Measurements from ENCODE around the gene HAUS7. TPM values are rescaled to one million over a fixed set of nuclear protein-coding genes. Genes with fewer than 3 reads are reported as not detected.
A peak's percentile ranks its signal among the peaks of the same experiment; 100 is the strongest.

Gene HAUS7
- total RNA-seq: 10 to 100 TPM in 3 of 4 donors, 1 to 10 TPM in 1; 7.0 to 34.8 (median 12.4) TPM

- Histone ChIP-seq H3K27me3 (peaks cover 4% of the 10 kb centered on the region), H3K4me3 (peak within 1 kb of the TSS; percentile 54 to 79 (median 60)), H3K9me3 (no peaks in the 10 kb centered on the region), H3K27ac (peak within 1 kb of the TSS; percentile 63 to 85 (median 84)), H3K4me1 (peaks cover 0 to 16% (median 8%) of the 10 kb centered on the region in 4 donors), H3K36me3 (no peaks in the 10 kb centered on the region)
- DNase-seq: peak; percentile 88
- WGBS, 2 donors (ENCODE audit: low coverage in 1 of 2): 34% methylated on average over 45 of the region's 70 CpGs; no CpG with 5 or more reads in 1 of the 2 donors
- TF ChIP-seq EP300 (IDR thresholded peaks at IDR 0.05; ENCODE audit: low read depth) (no peak), POLR2AphosphoS5 (IDR thresholded peaks at IDR 0.05) (peak in 2 of 3 donors; percentile 34 to 60), POLR2A (IDR thresholded peaks at IDR 0.05) (peak; percentile 34)
- TF ChIP-seq, protein P1, sequence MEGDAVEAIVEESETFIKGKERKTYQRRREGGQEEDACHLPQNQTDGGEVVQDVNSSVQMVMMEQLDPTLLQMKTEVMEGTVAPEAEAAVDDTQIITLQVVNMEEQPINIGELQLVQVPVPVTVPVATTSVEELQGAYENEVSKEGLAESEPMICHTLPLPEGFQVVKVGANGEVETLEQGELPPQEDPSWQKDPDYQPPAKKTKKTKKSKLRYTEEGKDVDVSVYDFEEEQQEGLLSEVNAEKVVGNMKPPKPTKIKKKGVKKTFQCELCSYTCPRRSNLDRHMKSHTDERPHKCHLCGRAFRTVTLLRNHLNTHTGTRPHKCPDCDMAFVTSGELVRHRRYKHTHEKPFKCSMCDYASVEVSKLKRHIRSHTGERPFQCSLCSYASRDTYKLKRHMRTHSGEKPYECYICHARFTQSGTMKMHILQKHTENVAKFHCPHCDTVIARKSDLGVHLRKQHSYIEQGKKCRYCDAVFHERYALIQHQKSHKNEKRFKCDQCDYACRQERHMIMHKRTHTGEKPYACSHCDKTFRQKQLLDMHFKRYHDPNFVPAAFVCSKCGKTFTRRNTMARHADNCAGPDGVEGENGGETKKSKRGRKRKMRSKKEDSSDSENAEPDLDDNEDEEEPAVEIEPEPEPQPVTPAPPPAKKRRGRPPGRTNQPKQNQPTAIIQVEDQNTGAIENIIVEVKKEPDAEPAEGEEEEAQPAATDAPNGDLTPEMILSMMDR (IDR thresholded peaks at IDR 0.05): peak; percentile 38 to 67 (median 55)
- intact Hi-C loops (cut with DNase I; ENCODE audit: low total_unique reads): no loop called here
- in situ Hi-C loops (cut with MboI; ENCODE audit: low pct_ligation_motif_present in 1 of 4, low pct_unique_long_range_greater_than_20kb in 1 of 4, low sequenced_read_pairs in 3 of 4): no loop called here
Measured at GRCh38 chrX:153470411-153471363, at the start of gene HAUS7. HAUS7 (minus strand) TSS chrX:153470576; CDS start chrX:153470557, 19 bp downstream.

DNA sequence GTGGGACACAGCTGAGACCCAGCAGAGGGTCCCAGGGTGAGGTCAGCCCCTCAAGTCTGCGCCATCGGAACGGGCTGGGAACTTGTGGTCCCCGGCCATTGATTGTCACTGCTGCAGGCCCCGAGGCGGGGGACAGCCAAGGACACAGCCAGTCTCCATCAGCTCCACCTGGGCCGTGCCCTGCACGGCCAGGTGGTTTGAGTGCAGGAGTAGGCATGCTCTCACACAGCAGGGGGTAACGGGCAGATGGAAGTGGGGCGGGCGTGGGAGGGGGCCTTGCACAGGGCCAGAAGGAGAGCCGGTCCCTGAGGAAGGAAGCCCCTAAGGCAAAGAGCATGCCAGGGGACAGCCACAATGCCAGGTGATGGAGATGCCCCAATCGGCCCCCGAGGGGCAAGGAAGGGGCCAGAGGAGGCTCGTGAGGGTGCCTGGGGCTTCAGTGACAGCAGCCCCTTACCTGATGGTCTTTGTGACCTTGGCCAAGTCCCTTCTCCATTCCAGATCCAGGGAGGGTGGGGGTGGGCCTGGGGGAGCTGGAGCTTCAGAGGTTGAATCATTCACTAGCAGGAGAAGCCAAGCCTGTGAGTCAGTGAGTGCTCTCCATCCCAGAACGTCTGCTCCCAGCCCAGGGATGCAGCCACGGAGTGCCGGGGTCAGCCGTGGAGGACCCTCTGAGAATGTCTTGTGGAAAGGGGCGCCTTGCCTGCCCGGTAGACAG, 49.4 kb upstream of the HAUS7 start:
- no peak for TF ChIP-seq POLR2A (IDR thresholded peaks at IDR 0.05)
- no peak for TF ChIP-seq EP300 (IDR thresholded peaks at IDR 0.05; ENCODE audit: low read depth)
- TF ChIP-seq, protein P1 (IDR thresholded peaks at IDR 0.05): no peak
- TF ChIP-seq POLR2AphosphoS5 (IDR thresholded peaks at IDR 0.05): no peak
- Histone ChIP-seq H3K36me3 (no peaks in the 10 kb centered on the region), H3K4me1 (no peaks in the 10 kb centered on the region), H3K4me3 (no peak overlapping the region), H3K9me3 (no peaks in the 10 kb centered on the region), H3K27ac (no peak overlapping the region), H3K27me3 (peaks cover 38% of the 10 kb centered on the region)
- no peak for DNase-seq
- in situ Hi-C loops (cut with MboI; ENCODE audit: low pct_ligation_motif_present in 1 of 4, low pct_unique_long_range_greater_than_20kb in 1 of 4, low sequenced_read_pairs in 3 of 4): loop anchor here in 1 of 4 donors (25.0 kb wide), 1 partner anchor 557 kb away; no protein-coding TSS in a partner anchor
- intact Hi-C loops (cut with DNase I; ENCODE audit: low total_unique reads): no loop called here
- WGBS, 2 donors (ENCODE audit: low coverage in 1 of 2): 78% methylated on average over 19 of the region's 21 CpGs; no CpG with 5 or more reads in 1 of the 2 donors

DNA sequence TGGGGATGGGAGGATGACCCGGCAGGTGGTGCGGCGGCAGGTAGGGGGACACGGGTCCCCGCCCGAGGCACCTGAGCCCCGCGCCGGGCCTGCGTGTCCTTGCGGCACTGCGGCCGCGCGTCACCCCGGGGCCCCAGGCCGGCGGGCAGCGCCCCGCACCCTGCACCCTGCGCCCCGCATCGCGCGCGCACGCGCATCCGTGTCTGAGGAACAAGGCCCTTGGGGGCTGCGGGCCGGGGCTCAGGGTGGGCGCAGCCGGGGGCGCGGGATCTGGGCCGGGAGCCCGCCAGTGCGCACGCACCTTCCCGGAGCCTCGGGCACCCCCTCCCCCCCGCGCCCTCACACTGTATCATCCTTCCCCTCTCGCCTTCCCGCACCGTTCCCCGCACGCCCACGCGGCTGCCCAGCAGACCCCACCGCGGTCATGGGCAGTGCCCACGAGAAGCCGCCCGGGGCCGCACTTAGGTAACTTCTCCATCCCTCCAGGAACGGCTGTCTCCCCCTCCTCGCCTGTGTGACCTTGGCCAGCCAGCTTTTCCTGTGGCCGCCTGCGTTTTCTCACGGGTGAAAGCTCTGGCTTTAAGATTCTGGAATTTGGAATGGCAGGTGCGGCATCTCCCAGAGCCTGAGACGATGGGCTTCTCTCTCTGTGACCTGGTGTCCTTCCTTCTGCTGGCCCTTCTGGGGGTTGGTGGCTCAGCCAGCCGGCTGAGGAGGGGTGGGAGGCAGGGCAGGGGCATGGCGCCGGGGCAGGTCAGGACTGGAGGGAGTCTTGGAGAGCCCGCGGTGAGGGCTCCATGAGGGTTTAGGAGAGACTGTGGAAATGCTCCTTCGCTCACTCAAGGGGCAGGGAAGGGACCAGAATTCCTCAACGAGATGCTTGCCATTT, 47.8 kb upstream of the HAUS7 start:
- H3K36me3 ChIP-seq: no peaks in the 10 kb centered on the region
- DNase-seq: no peak
- intact Hi-C loops (cut with DNase I; ENCODE audit: low total_unique reads) (no loop called here), in situ Hi-C loops (cut with MboI; ENCODE audit: low pct_ligation_motif_present in 1 of 4, low pct_unique_long_range_greater_than_20kb in 1 of 4, low sequenced_read_pairs in 3 of 4) (loop anchor here in 1 of 4 donors (25.0 kb wide), 1 partner anchor 556 kb away; no protein-coding TSS in a partner anchor)
- H3K27me3 ChIP-seq: peaks cover 38% of the 10 kb centered on the region
- TF ChIP-seq POLR2AphosphoS5 (IDR thresholded peaks at IDR 0.05) (no peak), POLR2A (IDR thresholded peaks at IDR 0.05) (no peak), EP300 (IDR thresholded peaks at IDR 0.05; ENCODE audit: low read depth) (no peak)
- TF ChIP-seq, protein P1 (IDR thresholded peaks at IDR 0.05): no peak
- no peaks in the 10 kb centered on the region for H3K4me1 ChIP-seq
- WGBS, 2 donors (ENCODE audit: low coverage in 1 of 2): 58% methylated on average over 58 of the region's 70 CpGs; no CpG with 5 or more reads in 1 of the 2 donors
- no peak overlapping the region for H3K27ac ChIP-seq
- H3K4me3 ChIP-seq: no peak overlapping the region
- no peaks in the 10 kb centered on the region for H3K9me3 ChIP-seq

Measured in transverse colon (tissue), 4 donors.